ENCODE measurements around the gene NEU3. TPM values are rescaled to one million over a fixed set of nuclear protein-coding genes. Genes with fewer than 3 reads are reported as not detected.

The NEU3 gene
- total RNA-seq, 1 experiment from 2014 or later: 19.3 TPM

DNA sequence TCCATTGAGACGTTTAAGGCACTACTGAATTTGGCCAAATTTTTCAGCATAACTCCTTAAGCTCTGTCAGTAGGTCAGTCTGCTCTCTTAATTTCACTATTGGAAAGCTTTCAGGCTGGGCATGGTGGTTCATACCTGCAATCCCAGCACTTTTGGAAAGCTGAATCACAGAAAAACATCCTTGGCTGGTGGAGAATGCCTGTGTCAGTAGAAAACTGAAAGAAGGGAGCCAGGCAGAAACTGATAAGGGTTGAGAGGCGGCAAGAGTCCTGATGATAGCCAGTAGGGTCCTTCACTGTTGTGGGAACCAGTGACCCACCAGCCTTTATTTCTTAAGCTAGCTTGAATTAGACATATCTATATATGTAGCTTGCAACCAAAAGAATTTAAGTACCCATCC, 22.6 kb downstream of the NEU3 start:
- H3K9me3 ChIP-seq: no peaks in the 10 kb centered on the region
- Mint-ChIP-seq H3K4me1 (ENCODE audit: low read depth, unreplicated experiment) (peaks cover 12% of the 10 kb centered on the region), H3K9me3 (ENCODE audit: unreplicated experiment) (no peaks in the 10 kb centered on the region), H3K27me3 (ENCODE audit: insufficient read depth, unreplicated experiment) (no peaks in the 10 kb centered on the region), H3K36me3 (ENCODE audit: insufficient read depth, unreplicated experiment) (no peaks in the 10 kb centered on the region), H3K27ac (ENCODE audit: unreplicated experiment) (no peak overlapping the region), H3K4me3 (ENCODE audit: unreplicated experiment) (no peak overlapping the region)
- H3K4me3 ChIP-seq (ENCODE audit: low read depth, low read length): no peak overlapping the region
- DNase-seq: no peak
- H3K27me3 ChIP-seq (replicated peaks; ENCODE audit: control insufficient read depth, insufficient read depth, low read length): no peaks in the 10 kb centered on the region
- ChIA-PET POLR2A (no interaction called here), CTCF (no interaction called here)
- BruUV-seq (replicated peaks): no TSS peak
- intact Hi-C loops (cut with micrococcal nuclease; ENCODE audit: unreplicated experiment): no loop called here
- peaks cover 5% of the 10 kb centered on the region for H3K36me3 ChIP-seq (ENCODE audit: control insufficient read depth, insufficient read depth, low read length)
- H3K4me1 ChIP-seq: peaks cover 12% of the 10 kb centered on the region
- TF ChIP-seq, protein P1, sequence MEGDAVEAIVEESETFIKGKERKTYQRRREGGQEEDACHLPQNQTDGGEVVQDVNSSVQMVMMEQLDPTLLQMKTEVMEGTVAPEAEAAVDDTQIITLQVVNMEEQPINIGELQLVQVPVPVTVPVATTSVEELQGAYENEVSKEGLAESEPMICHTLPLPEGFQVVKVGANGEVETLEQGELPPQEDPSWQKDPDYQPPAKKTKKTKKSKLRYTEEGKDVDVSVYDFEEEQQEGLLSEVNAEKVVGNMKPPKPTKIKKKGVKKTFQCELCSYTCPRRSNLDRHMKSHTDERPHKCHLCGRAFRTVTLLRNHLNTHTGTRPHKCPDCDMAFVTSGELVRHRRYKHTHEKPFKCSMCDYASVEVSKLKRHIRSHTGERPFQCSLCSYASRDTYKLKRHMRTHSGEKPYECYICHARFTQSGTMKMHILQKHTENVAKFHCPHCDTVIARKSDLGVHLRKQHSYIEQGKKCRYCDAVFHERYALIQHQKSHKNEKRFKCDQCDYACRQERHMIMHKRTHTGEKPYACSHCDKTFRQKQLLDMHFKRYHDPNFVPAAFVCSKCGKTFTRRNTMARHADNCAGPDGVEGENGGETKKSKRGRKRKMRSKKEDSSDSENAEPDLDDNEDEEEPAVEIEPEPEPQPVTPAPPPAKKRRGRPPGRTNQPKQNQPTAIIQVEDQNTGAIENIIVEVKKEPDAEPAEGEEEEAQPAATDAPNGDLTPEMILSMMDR (IDR thresholded peaks at IDR 0.05; ENCODE audit: insufficient read depth in 1 of 2, low read depth in 1 of 2, low read length in 1 of 2, severe bottlenecking in 1 of 2, unreplicated experiment in 1 of 2): no peak

DNA sequence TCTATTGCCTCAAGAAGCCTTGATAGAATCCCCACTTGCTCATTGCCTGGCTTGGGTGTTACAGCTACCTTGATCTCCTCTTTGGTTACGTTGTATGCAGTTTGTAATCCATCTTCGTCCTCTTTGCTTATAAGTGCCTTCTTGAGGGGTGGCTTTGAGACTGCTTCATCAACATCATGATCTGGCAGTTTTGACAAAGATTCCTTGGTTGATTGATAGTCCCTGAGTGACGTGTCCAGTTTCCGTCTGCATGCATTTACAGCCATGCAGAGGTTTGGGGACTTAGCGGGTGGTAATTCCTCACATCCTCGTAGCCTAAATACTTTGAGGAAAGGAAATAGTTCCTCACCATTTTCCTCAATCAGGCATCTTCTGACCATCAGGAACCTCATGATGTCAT, 23.1 kb downstream of the NEU3 start:
- Mint-ChIP-seq H3K4me1 (ENCODE audit: low read depth, unreplicated experiment) (peaks cover 12% of the 10 kb centered on the region), H3K9me3 (ENCODE audit: unreplicated experiment) (no peaks in the 10 kb centered on the region), H3K27ac (ENCODE audit: unreplicated experiment) (no peak overlapping the region), H3K4me3 (ENCODE audit: unreplicated experiment) (no peak overlapping the region), H3K27me3 (ENCODE audit: insufficient read depth, unreplicated experiment) (no peaks in the 10 kb centered on the region), H3K36me3 (ENCODE audit: insufficient read depth, unreplicated experiment) (no peaks in the 10 kb centered on the region)
- Histone ChIP-seq H3K36me3 (ENCODE audit: control insufficient read depth, insufficient read depth, low read length) (peaks cover 3% of the 10 kb centered on the region; the same call in 1 of the 2 replicates), H3K9me3 (no peaks in the 10 kb centered on the region), H3K4me3 (ENCODE audit: low read depth, low read length) (no peak overlapping the region), H3K27me3 (replicated peaks; ENCODE audit: control insufficient read depth, insufficient read depth, low read length) (no peaks in the 10 kb centered on the region), H3K4me1 (peaks cover 12% of the 10 kb centered on the region)
- CTCF ChIA-PET: no interaction called here
- DNase-seq: no peak
- no TSS peak for BruUV-seq (replicated peaks)
- TF ChIP-seq, protein P1 (IDR thresholded peaks at IDR 0.05; ENCODE audit: insufficient read depth in 1 of 2, low read depth in 1 of 2, low read length in 1 of 2, severe bottlenecking in 1 of 2, unreplicated experiment in 1 of 2): no peak
- intact Hi-C loops (cut with micrococcal nuclease; ENCODE audit: unreplicated experiment): no loop called here
- POLR2A ChIA-PET: no interaction called here

DNA sequence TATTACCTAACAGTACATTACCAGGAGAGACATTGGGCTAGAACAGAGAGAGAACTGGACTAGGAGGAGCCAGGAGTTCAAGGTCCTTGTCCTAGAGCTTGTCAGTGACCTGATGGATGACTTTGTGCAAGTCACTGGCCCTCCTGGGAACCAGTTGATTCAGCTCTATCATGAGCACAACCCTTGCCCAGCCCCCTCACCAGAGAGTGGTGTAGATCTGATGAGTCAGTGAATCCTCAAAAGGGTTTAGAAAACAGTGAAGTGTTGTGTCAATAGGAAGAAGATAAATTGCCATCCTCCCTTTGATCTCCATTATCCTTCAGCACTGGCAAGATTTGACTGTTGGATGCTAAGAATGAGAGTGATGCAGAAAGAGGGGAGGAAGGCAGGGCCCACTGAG, 24.3 kb downstream of the NEU3 start:
- no peak overlapping the region for H3K4me3 Mint-ChIP-seq (ENCODE audit: unreplicated experiment)
- no peak overlapping the region for H3K4me3 ChIP-seq (ENCODE audit: low read depth, low read length)
- H3K27ac Mint-ChIP-seq (ENCODE audit: unreplicated experiment): no peak overlapping the region
- no peaks in the 10 kb centered on the region for H3K36me3 Mint-ChIP-seq (ENCODE audit: insufficient read depth, unreplicated experiment)
- H3K9me3 ChIP-seq: peaks cover 8% of the 10 kb centered on the region; the same call in 1 of the 2 replicates
- no peaks in the 10 kb centered on the region for H3K27me3 ChIP-seq (replicated peaks; ENCODE audit: control insufficient read depth, insufficient read depth, low read length)
- intact Hi-C loops (cut with micrococcal nuclease; ENCODE audit: unreplicated experiment): no loop called here
- peaks cover 12% of the 10 kb centered on the region for H3K4me1 Mint-ChIP-seq (ENCODE audit: low read depth, unreplicated experiment)
- DNase-seq: peak; percentile 61 to 71
- H3K4me1 ChIP-seq: peaks cover 12% of the 10 kb centered on the region
- H3K36me3 ChIP-seq (ENCODE audit: control insufficient read depth, insufficient read depth, low read length): no peaks in the 10 kb centered on the region; the same call in 1 of the 2 replicates
- peaks cover 2% of the 10 kb centered on the region for H3K9me3 Mint-ChIP-seq (ENCODE audit: unreplicated experiment)
- no peaks in the 10 kb centered on the region for H3K27me3 Mint-ChIP-seq (ENCODE audit: insufficient read depth, unreplicated experiment)
- CTCF ChIA-PET: interaction anchor here (0.8 to 1.8 kb wide), 2 partner anchors 10 to 236 kb away, joined by 3 to 6 read pairs; no protein-coding TSS in a partner anchor
- TF ChIP-seq, protein P1 (IDR thresholded peaks at IDR 0.05; ENCODE audit: insufficient read depth in 1 of 2, low read depth in 1 of 2, low read length in 1 of 2, severe bottlenecking in 1 of 2, unreplicated experiment in 1 of 2): no peak
- POLR2A ChIA-PET: no interaction called here
- no TSS peak for BruUV-seq (replicated peaks)
